HG03196 (cell line): ENCODE measurements around the gene CHERP.
"Not testable (repeated sequence)": the region's sequence is repeated elsewhere in the genome, so short reads cannot be mapped to it uniquely, and the experiment has no call there.

Experiments used
- ATAC-seq: cut with Tn5 transposase; IDR thresholded peaks from one replicate; pipeline ENCODE4 v1.9.1; 2021; ENCODE audit not compliant: unreplicated experiment

Gene CHERP

GRCh38 chr19:16520986-16521624 is 21.1 kb downstream of the CHERP start:
- ATAC-seq, result no peak

- no peak for ATAC-seq
Observed at GRCh38 chr19:16520074-16520973, 21.9 kb downstream of the CHERP start.

- no peak for ATAC-seq
Observed at GRCh38 chr19:16519230-16519687, 23.0 kb downstream of the CHERP start.

- ATAC-seq, result no peak
Observed at GRCh38 chr19:16518483-16519229, 23.6 kb downstream of the CHERP start.

GRCh38 chr19:16518061-16518460 is 24.2 kb downstream of the CHERP start:
- ATAC-seq, result no peak

GRCh38 chr19:16516923-16517610 is 25.2 kb downstream of the CHERP start:
- ATAC-seq, result no peak

- no peak for ATAC-seq
Observed at GRCh38 chr19:16516381-16516780, 25.9 kb downstream of the CHERP start.

GRCh38 chr19:16514383-16515019 is 27.7 kb downstream of the CHERP start:
- ATAC-seq, result no peak

GRCh38 chr19:16512611-16513010 is 29.6 kb downstream of the CHERP start:
- ATAC-seq, result not testable (repeated sequence)

GRCh38 chr19:16509141-16510061 is 32.8 kb downstream of the CHERP start:
- ATAC-seq, result no peak

- no peak for ATAC-seq
Observed at GRCh38 chr19:16508546-16508945, 33.7 kb downstream of the CHERP start.

GRCh38 chr19:16506961-16507360 is 35.3 kb downstream of the CHERP start:
- no peak for ATAC-seq

- ATAC-seq, result not testable (repeated sequence)
Observed at GRCh38 chr19:16506161-16506560, 36.1 kb downstream of the CHERP start.

GRCh38 chr19:16504271-16504670 is 38.0 kb downstream of the CHERP start:
- no peak for ATAC-seq

GRCh38 chr19:16497837-16498236 is 44.4 kb downstream of the CHERP start:
- ATAC-seq, result no peak

GRCh38 chr19:16497042-16497441 is 45.2 kb downstream of the CHERP start:
- ATAC-seq, result no peak

GRCh38 chr19:16496613-16496983 is 45.6 kb downstream of the CHERP start:
- no peak for ATAC-seq

GRCh38 chr19:16495982-16496612 is 46.1 kb downstream of the CHERP start, which contains the start of the genes C19orf44 and CALR3:
Gene C19orf44 (plus strand): TSS chr19:16496394. CDS start chr19:16500793, 4,399 bp downstream.
Gene CALR3 (minus strand): TSS chr19:16496167. CDS start chr19:16496129, 38 bp downstream.
- ATAC-seq, result peak; percentile 96

GRCh38 chr19:16486476-16486875 is 55.8 kb downstream of the CHERP start:
- not testable (repeated sequence) for ATAC-seq
